ENCODE data around the gene DHX8.

DNA sequence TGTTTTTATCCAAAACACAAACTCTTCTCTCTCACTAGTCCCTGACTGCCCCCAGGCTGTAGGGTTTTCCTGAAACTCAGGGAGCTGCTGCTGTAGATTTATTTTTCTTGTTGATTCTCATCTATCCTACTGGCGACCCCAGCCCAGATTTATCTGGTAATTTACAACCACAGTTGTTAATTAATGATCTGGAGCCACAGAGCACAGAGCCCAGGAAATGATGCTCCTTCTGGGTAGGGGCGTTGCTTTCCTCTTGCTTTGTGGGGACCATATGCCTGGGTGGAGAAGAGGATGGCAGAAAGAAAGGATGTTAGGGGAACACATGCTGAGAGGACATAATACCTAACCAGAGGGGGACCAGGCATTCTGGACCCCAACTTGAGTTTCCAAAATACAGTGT lies 69.8 kb downstream of the DHX8 start:
- TF ChIP-seq, protein P1, sequence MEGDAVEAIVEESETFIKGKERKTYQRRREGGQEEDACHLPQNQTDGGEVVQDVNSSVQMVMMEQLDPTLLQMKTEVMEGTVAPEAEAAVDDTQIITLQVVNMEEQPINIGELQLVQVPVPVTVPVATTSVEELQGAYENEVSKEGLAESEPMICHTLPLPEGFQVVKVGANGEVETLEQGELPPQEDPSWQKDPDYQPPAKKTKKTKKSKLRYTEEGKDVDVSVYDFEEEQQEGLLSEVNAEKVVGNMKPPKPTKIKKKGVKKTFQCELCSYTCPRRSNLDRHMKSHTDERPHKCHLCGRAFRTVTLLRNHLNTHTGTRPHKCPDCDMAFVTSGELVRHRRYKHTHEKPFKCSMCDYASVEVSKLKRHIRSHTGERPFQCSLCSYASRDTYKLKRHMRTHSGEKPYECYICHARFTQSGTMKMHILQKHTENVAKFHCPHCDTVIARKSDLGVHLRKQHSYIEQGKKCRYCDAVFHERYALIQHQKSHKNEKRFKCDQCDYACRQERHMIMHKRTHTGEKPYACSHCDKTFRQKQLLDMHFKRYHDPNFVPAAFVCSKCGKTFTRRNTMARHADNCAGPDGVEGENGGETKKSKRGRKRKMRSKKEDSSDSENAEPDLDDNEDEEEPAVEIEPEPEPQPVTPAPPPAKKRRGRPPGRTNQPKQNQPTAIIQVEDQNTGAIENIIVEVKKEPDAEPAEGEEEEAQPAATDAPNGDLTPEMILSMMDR (conservative IDR thresholded peaks at IDR 0.05; ENCODE audit: low read depth, low read length), result no peak
- TF ChIP-seq POLR2A (IDR thresholded peaks at IDR 0.05; ENCODE audit: low read depth, low read length) (no peak), MAFK (IDR thresholded peaks at IDR 0.05; ENCODE audit: low read depth, low read length) (no peak), RFX5 (IDR thresholded peaks at IDR 0.05; ENCODE audit: low read depth, low read length) (no peak), SMC3 (IDR thresholded peaks at IDR 0.05; ENCODE audit: low read depth, low read length) (no peak), MAZ (IDR thresholded peaks at IDR 0.05; ENCODE audit: borderline replicate concordance, low read depth, low read length) (no peak), RAD21 (IDR thresholded peaks at IDR 0.05; ENCODE audit: low read length) (no peak)
- TF ChIP-seq, protein P2, sequence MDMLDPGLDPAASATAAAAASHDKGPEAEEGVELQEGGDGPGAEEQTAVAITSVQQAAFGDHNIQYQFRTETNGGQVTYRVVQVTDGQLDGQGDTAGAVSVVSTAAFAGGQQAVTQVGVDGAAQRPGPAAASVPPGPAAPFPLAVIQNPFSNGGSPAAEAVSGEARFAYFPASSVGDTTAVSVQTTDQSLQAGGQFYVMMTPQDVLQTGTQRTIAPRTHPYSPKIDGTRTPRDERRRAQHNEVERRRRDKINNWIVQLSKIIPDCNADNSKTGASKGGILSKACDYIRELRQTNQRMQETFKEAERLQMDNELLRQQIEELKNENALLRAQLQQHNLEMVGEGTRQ (IDR thresholded peaks at IDR 0.05; ENCODE audit: low read depth, low read length), result no peak
